Prostate gland (tissue), 2 donors: ENCODE results near the gene ARHGAP11A. TPM values are rescaled to one million over a fixed set of nuclear protein-coding genes. Genes with fewer than 3 reads are reported as not detected.

ENCODE experiments used
- DNase-seq: peaks from one replicate; pipeline ENCODE4 v3.0.0-alpha.2; 2019; ENCODE audit warnings: low spot score
- H3K27ac ChIP-seq, 2 donors: fragments of 200-600 bp; sonication (generic); 2 replicates each; pipeline ENCODE4 v1.5.1; 2017 to 2019
- H3K27me3 ChIP-seq: fragments of 200-600 bp; sonication (generic); replicated peaks from 2 replicates; pipeline ENCODE4 v1.5.1; 2019; ENCODE audit not compliant: insufficient read depth
- H3K36me3 ChIP-seq, 2 donors: fragments of 200-600 bp; sonication (generic); 1 replicate in 1 of 2; 2 replicates in 1 of 2; pipeline versions ENCODE4 v1.5.1 to v1.8.1; 2017 to 2019
- H3K4me1 ChIP-seq: fragments of 200-600 bp; sonication (generic); replicated peaks from 2 replicates; pipeline ENCODE4 v1.5.1; 2019
- H3K4me3 ChIP-seq, 2 donors: fragments of 200-600 bp; sonication (generic); 2 replicates each; pipeline ENCODE4 v1.5.1; 2017 to 2019
- H3K9me3 ChIP-seq: fragments of 200-600 bp; sonication (generic); 2 replicates; pipeline ENCODE4 v1.5.1; 2017
- CTCF ChIP-seq, 4 experiments: fragments of 200-600 bp in 2 of 4; fragments of 450-650 bp in 2 of 4; sonication (generic) in 2 of 4; IDR thresholded peaks; 1 replicate in 3 of 4; 2 replicates in 1 of 4; pipeline ENCODE4 v1.5.1; 2016 to 2019; ENCODE audit warnings: antibody characterized with exemption in 4 of 4, mild to moderate bottlenecking in 2 of 4, moderate library complexity in 2 of 4
- POLR2A ChIP-seq: fragments of 450-650 bp; IDR thresholded peaks from one replicate; pipeline ENCODE4 v1.6.1; 2016; ENCODE audit warnings: antibody characterized with exemption, mild to moderate bottlenecking
- POLR2AphosphoS5 ChIP-seq: sonication (generic); formaldehyde crosslinking; IDR thresholded peaks from one replicate; pipeline ENCODE4 v1.6.1; 2017; ENCODE audit warnings: antibody characterized with exemption
- WGBS: methylation state at CpG from one replicate; pipeline ENCODE4 v1.1.5; 2018; 5-methylcytosine and 5-hydroxymethylcytosine counted together
- intact Hi-C: fragments of 100-400 bp; cut with DNase I; formaldehyde crosslinking; loops from one replicate; pipeline ENCODE4 v1.14.2; 2022
- total RNA-seq, 2 donors: library from RNA; depleted of rRNA; stranded (reverse); fragments of >200 nt; gene quantifications; one replicate each; pipeline ENCODE4 v1.1.0, GENCODE V29; 2016

The ARHGAP11A gene
- total RNA-seq, 2 donors from 2014 or later = 2.6 to 7.0 TPM

DNA sequence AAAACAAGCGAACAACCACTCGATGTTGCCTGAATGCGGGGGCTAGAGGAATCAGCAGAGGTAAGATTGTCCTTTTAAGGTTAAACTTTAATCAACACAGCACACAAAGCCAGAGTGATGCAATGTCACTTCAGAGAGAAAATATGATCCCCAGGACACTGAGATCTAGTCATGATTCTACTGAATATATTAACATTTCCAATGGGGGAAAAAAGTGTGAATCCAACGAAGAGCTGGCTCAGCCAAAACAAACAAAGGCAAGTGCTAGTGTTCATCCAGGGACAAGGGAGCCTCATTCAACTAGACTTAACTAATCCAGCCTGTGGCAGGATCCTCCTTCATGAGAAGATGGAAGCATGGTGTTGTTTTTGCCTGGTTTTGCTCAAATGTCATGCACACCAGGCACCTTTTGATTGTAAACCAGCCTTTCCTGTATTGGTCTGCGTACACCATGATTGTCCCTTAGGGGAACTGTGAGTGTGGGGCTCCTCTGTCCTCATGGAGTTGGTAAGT, 62.0 kb downstream of the ARHGAP11A start:
- no peaks in the 10 kb centered on the region for H3K9me3 ChIP-seq
- no peak for DNase-seq
- H3K4me1 ChIP-seq = no peaks in the 10 kb centered on the region
- no peaks in the 10 kb centered on the region for H3K36me3 ChIP-seq
- intact Hi-C loops = no loop called here
- H3K4me3 ChIP-seq = no peak overlapping the region
- WGBS = 52% methylated on average over 5 of the region's 5 CpGs
- no peak overlapping the region for H3K27ac ChIP-seq
- TF ChIP-seq CTCF (IDR thresholded peaks at IDR 0.05) (no peak), POLR2AphosphoS5 (no peak), POLR2A (no peak)
- no peaks in the 10 kb centered on the region for H3K27me3 ChIP-seq

- intact Hi-C loops = no loop called here
- WGBS = 97% methylated on average over 4 of the region's 4 CpGs
Measured at GRCh38 chr15:32679298-32679690, 64.0 kb downstream of the ARHGAP11A start.

GRCh38 chr15:32682569-32682968, 67.3 kb downstream of the ARHGAP11A start:
- 96% methylated on average over 3 of the region's 3 CpGs for WGBS
- Histone ChIP-seq H3K4me3 (no peak overlapping the region), H3K4me1 (no peaks in the 10 kb centered on the region), H3K36me3 (no peaks in the 10 kb centered on the region), H3K27ac (no peak overlapping the region), H3K27me3 (no peaks in the 10 kb centered on the region), H3K9me3 (no peaks in the 10 kb centered on the region)
- intact Hi-C loops = no loop called here
- TF ChIP-seq CTCF (IDR thresholded peaks at IDR 0.05) (no peak), POLR2A (no peak), POLR2AphosphoS5 (no peak)
- DNase-seq = no peak

More at GRCh38 chr15:32679298-32679690, 64.0 kb downstream of the ARHGAP11A start:
- Histone ChIP-seq H3K4me3 (no peak overlapping the region), H3K9me3 (no peaks in the 10 kb centered on the region), H3K27ac (no peak overlapping the region), H3K36me3 (no peaks in the 10 kb centered on the region), H3K4me1 (no peaks in the 10 kb centered on the region), H3K27me3 (no peaks in the 10 kb centered on the region)
- no peak for TF ChIP-seq POLR2AphosphoS5
- DNase-seq = no peak

DNA sequence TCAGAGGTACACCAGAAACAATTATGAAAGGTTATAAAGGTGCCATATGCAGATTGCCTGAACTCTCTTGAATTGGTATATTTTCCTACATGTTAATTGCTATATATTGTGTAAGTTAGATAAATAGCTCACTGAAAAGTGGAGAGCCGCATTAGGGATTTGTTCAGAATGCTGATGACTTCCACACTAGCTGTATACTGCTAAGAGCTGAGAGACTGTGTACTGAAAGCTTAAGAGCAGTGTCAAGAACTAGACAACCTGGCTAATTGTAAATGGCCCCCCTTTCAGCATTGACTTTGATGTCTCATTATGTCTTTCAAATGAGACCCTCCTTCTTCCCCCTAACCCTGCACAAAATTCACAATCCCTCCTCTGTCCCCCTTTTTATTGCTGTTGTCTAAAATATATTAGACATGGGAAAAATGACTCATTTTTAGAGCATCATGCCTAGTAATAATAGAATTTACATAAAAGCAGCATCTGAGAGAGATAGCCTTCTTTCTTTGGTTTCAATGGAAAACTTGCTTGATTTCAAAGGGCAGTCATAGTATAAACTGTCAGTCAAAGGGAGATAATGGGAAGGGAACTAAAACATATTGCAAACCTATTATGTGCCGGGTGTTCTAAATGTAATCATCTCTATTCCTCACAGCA, 67.8 kb downstream of the ARHGAP11A start:
- H3K27ac ChIP-seq = no peak overlapping the region
- H3K4me1 ChIP-seq = no peaks in the 10 kb centered on the region
- H3K4me3 ChIP-seq = no peak overlapping the region
- H3K36me3 ChIP-seq = no peaks in the 10 kb centered on the region
- no peaks in the 10 kb centered on the region for H3K9me3 ChIP-seq
- TF ChIP-seq POLR2AphosphoS5 (no peak), CTCF (IDR thresholded peaks at IDR 0.05) (no peak), POLR2A (no peak)
- no peaks in the 10 kb centered on the region for H3K27me3 ChIP-seq
- intact Hi-C loops = no loop called here
- 95% methylated on average over 2 of the region's 2 CpGs for WGBS
- no peak for DNase-seq

- no peaks in the 10 kb centered on the region for H3K36me3 ChIP-seq
- no peaks in the 10 kb centered on the region for H3K4me1 ChIP-seq
- 82% methylated on average over 8 of the region's 8 CpGs for WGBS
- no peaks in the 10 kb centered on the region for H3K27me3 ChIP-seq
- TF ChIP-seq POLR2AphosphoS5 (no peak), POLR2A (no peak), CTCF (IDR thresholded peaks at IDR 0.05) (no peak)
- no peak for DNase-seq
- no peak overlapping the region for H3K27ac ChIP-seq
- H3K9me3 ChIP-seq = no peaks in the 10 kb centered on the region
- H3K4me3 ChIP-seq = no peak overlapping the region
- intact Hi-C loops = no loop called here
Measured at GRCh38 chr15:32683906-32684584, 68.7 kb downstream of the ARHGAP11A start.
